Measurements from ENCODE around the gene OR7G1.

The OR7G1 gene

DNA sequence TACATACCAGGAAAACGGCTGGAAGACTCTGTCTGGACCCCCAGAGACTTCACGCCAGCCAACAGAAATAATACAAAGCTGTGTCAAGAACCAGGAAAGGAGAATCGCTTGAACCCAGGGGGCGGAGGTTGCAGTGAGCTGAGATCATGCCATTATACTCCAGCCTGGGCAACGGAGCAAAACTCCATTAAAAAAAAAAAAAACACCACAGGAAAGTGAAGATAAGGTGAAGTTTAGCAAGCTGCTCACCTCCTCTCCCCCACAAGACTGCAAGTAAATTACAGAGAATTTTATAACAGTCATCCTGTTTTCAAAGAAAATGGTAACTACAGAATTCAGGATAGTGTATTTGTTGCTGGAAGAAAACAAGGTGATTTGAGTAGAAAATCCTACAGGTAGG, 984 bp upstream of the OR7G1 start:
- TF ChIP-seq, protein P1, sequence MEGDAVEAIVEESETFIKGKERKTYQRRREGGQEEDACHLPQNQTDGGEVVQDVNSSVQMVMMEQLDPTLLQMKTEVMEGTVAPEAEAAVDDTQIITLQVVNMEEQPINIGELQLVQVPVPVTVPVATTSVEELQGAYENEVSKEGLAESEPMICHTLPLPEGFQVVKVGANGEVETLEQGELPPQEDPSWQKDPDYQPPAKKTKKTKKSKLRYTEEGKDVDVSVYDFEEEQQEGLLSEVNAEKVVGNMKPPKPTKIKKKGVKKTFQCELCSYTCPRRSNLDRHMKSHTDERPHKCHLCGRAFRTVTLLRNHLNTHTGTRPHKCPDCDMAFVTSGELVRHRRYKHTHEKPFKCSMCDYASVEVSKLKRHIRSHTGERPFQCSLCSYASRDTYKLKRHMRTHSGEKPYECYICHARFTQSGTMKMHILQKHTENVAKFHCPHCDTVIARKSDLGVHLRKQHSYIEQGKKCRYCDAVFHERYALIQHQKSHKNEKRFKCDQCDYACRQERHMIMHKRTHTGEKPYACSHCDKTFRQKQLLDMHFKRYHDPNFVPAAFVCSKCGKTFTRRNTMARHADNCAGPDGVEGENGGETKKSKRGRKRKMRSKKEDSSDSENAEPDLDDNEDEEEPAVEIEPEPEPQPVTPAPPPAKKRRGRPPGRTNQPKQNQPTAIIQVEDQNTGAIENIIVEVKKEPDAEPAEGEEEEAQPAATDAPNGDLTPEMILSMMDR (IDR thresholded peaks at IDR 0.05; ENCODE audit: low read depth, low read length, missing control alignments), result no peak
- DNase-seq (ENCODE audit: low read depth), result no peak
- in situ Hi-C loops (cut with HindIII; ENCODE audit: low sequenced_read_pairs), result loop anchor here (25.0 kb wide), 1 partner anchor 254 kb away; no protein-coding TSS in a partner anchor
- no peak overlapping the region for H3K4me3 ChIP-seq (ENCODE audit: low read depth, low read length)

DNA sequence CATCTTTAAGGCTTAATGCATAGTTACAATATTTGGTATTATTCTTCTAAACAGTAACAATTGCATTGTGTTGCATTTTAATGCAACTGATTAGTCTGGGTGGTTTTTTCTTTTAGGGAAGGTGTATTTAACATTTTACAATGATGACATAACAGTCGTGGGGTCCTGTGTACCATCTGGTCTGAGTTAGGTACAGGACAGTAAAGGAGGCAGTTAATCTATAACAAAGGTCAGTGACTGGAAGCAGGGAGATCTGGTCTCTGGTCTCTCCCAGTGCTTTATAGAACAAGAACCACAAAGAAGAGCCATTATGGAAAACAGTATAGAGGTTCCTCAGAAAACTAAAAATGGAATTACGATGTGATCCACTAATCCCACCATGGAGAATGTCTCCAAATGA, 5.6 kb downstream of the OR7G1 start:
- TF ChIP-seq, protein P1 (IDR thresholded peaks at IDR 0.05; ENCODE audit: low read depth, low read length, missing control alignments), result no peak
- no peak overlapping the region for H3K4me3 ChIP-seq (ENCODE audit: low read depth, low read length)
- DNase-seq (ENCODE audit: low read depth), result no peak
- in situ Hi-C loops (cut with HindIII; ENCODE audit: low sequenced_read_pairs), result loop anchor here (25.0 kb wide), 1 partner anchor 248 kb away; no protein-coding TSS in a partner anchor

DNA sequence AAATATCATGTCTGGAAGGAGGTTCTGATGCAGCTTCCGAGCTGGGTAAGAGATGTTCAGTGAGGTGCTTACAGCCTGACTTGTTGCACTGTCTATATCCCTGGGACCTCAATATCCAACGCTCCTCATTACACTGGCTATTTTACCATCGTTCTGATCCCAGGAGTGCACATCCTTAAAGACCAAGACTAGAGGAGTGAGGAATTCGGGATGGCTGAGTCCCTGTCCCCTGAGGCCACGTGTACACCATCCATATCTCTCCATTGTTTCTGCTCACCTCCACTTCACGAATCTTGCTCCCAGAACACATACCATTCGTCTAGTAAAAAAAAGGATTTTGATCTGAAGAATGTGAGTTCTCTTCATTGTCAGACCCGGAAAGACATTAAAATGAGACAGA, 8.2 kb downstream of the OR7G1 start, which contains the start of gene OR7G2:
OR7G2 (minus strand) TSS at position 101 of the 400 bp plus-strand sequence. CDS start 4,232 bp downstream, outside the sequence.
- in situ Hi-C loops (cut with HindIII; ENCODE audit: low sequenced_read_pairs), result loop anchor here (25.0 kb wide), 1 partner anchor 245 kb away; no protein-coding TSS in a partner anchor

DNA sequence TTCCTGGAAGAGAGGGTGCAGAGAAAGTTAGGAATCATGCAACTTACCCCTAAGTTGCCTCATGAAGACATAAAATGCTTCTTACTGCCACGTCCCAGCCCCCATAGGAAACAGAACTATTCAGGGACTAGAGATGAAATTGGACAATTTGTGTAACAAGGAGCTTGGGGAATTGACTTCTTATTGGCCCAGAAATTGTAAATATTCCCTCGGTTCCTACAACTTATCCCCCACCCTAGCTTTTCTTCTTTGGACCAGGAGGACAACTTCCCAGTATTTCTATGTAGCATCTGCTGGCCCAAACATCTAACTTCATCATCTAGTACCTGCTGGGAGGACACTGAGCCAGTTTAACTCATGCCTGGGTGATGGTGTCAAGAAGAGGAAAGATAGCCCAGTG, 28.8 kb downstream of the OR7G1 start, which contains the start of gene OR1M1:
OR1M1 (plus strand) TSS at position 301 of the 400 bp plus-strand sequence. CDS start 6,184 bp downstream, outside the sequence.
- in situ Hi-C loops (cut with HindIII; ENCODE audit: low sequenced_read_pairs), result loop anchor here (25.0 kb wide), 1 partner anchor 424 kb away; no protein-coding TSS in a partner anchor
- H3K4me3 ChIP-seq (ENCODE audit: low read depth, low read length), result no peak within 1 kb of the TSS
- DNase-seq (ENCODE audit: low read depth), result no peak
- TF ChIP-seq, protein P1 (IDR thresholded peaks at IDR 0.05; ENCODE audit: low read depth, low read length, missing control alignments), result no peak

More for the DNA sequence above, 8.2 kb downstream of the OR7G1 start, which contains the start of gene OR7G2:
- DNase-seq (ENCODE audit: low read depth), result no peak
- H3K4me3 ChIP-seq (ENCODE audit: low read depth, low read length), result no peak within 1 kb of the TSS
- TF ChIP-seq, protein P1 (IDR thresholded peaks at IDR 0.05; ENCODE audit: low read depth, low read length, missing control alignments), result no peak

DNA sequence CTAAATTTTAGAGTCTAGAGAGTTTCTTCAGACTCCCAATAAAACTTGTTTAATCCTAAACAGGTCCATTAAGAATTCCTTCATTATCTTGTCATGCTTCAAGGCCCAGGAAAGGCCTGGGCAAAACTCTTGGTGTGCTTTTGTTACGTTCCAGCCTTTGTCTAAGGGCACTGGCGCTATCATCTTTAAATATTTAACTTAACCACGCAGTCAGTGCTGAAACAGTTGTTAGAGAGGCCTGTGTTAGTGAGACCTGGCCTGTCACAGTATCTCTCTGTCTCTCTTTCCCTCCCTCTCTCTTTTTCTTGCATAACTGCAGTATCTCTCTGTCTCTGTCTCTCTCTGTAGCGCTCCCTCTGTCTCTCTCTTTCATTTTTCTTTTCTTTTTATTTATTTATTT, 36.9 kb downstream of the OR7G1 start:
- DNase-seq (ENCODE audit: low read depth), result no peak
- TF ChIP-seq, protein P1 (IDR thresholded peaks at IDR 0.05; ENCODE audit: low read depth, low read length, missing control alignments), result no peak
- no peak overlapping the region for H3K4me3 ChIP-seq (ENCODE audit: low read depth, low read length)
- in situ Hi-C loops (cut with HindIII; ENCODE audit: low sequenced_read_pairs), result loop anchor here (25.0 kb wide), 1 partner anchor 416 kb away; no protein-coding TSS in a partner anchor

DNA sequence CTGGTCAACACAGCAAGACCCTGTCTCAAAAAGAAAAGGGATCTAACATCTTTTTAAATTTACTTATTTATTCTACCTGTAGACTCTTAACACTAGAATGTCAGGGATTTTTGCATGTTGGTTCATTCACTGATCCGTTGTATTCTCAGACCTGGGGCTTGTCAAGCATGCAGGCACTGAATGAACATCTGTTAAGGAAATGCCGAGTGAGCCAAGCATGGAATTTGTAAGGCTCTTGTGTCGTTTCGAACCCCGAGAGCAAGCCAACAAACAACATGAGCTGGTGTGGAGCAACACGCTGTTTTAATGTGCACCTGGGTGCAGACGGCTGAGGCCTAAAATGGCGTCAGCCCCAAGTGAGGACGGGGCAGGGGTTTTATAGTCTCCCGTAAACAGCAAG, 38.7 kb downstream of the OR7G1 start:
- H3K4me3 ChIP-seq (ENCODE audit: low read depth, low read length), result no peak overlapping the region
- in situ Hi-C loops (cut with HindIII; ENCODE audit: low sequenced_read_pairs), result loop anchor here (25.0 kb wide), 1 partner anchor 415 kb away; no protein-coding TSS in a partner anchor
- DNase-seq (ENCODE audit: low read depth), result no peak
- TF ChIP-seq, protein P1 (IDR thresholded peaks at IDR 0.05; ENCODE audit: low read depth, low read length, missing control alignments), result no peak
